DMS53 treated with DMSO at 0.1 percent for 48 hours (cell line): ENCODE data around the gene OTOA.
"Not testable (repeated sequence)": the region's sequence is repeated elsewhere in the genome, so short reads cannot be mapped to it uniquely, and the experiment has no call there.

Experiments used
- DNase-seq: peaks from one replicate; lab custom pipeline; 2025; ENCODE audit not compliant: unreplicated experiment; lab: John Stamatoyannopoulos, UW

OTOA gene

DNA sequence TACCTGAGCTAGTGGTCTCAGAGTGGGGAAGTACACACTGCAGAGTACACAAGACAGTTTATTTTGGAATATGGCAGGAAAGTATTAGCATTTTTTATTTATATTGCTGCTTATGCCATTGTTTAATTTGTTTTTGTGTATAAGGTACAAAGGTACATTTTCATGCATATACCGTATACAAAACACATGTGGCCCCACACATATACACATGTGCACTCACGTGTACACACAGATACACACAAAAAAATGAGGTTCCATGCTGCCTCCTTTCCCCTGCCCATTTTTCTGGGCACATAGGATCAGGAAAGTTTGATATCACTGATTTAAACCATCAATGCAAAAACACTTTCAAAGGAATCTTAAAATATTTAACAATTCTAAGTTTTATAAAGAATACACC, 24.3 kb upstream of the OTOA start:
- no peak for DNase-seq

DNA sequence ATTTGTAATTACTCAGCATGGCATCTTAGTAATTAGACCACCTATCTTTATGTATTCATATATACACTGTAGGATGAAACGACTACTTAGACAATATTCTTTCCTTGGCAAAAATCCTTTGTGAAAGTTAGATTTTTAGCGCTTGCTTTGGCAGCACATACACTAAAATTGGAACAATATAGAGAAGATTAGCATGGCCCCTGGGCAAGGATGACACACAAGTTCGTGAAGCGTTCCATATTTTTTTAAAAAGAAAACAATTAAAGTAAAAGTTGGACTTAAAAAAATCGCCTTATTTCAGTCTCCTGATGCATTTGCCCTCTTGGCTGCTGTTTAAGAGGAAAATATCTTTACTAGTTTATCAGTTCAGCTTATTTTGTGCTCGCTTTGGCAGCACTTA, 21.9 kb upstream of the OTOA start:
- no peak for DNase-seq

DNA sequence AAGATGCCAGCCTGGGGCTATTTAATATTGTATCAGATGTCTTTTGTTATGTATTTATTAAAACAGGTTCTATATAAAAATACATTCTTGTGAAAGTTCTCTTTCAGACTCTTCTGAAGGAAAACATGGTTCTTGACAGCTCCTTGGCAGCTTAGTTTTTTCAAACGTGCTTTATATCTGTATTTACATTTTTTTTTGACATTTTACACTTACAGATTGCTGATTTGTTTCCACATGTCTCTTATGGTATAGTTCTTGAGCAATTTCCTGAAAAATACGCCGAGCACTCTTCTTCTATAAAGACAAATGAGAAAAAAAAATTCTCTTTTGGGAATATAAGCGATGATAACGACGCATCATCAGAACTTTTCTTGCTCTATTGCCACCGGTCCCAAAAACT, 20.9 kb upstream of the OTOA start:
- no peak for DNase-seq

DNA sequence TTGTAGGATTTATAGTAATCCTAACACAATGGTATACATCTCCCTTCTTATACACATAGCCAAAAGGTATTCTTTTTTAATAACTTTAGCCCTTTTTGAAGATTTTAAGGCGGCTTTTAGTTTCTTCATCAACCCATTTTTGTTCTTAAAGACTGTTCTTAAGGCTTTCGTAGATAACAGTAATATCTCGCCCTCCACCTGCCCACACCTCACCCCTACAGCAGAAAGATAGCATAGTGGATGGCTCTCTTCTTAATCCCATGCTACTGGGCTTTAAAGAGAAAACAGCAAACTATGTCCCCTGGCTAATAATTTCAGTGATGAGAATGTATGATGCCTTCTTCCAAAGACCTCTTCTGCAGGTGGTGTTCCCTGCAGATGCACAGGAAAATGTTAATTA, 20.0 kb upstream of the OTOA start:
- no peak for DNase-seq

DNA sequence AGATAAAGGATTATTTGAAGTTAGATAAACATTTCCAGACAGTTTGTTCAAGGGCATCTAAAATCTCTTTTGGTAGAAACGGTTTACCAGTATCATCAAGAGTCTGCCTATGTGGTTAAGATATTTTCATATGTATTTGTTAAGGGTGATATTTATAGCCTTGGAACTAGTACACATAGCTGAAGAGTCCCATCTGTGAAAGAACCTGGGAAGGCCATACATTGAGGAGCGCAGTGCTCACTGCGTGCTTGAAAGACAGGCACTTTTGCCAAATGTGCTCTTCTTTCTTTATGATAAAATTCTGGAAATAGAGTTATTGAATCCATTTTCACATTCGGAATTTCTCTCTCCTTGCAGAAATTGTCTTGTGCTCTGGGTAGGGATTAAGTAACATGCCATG, 19.1 kb upstream of the OTOA start:
- no peak for DNase-seq

DNA sequence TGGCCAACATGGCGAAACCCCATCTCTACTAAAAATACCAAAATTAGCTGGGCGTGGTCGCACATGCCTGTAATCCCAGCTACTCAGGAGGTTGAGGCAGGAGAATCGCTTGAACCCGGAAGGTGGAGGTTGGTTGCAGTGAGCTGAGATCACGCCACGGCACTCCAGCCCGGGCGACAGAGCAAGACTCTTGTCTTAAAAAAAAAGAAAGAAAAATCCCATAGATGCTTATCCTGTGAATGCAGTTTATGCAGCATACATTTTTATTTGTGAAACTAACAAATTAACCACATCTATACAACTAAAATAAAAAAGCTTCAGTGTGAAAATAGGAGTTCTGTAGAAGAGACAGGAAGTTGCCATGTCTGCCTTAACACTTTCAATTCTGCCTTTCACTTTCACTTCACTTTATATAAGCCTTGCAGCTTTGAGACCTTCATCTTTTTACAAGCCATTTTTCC, 18.5 kb upstream of the OTOA start:
- DNase-seq = no peak

DNA sequence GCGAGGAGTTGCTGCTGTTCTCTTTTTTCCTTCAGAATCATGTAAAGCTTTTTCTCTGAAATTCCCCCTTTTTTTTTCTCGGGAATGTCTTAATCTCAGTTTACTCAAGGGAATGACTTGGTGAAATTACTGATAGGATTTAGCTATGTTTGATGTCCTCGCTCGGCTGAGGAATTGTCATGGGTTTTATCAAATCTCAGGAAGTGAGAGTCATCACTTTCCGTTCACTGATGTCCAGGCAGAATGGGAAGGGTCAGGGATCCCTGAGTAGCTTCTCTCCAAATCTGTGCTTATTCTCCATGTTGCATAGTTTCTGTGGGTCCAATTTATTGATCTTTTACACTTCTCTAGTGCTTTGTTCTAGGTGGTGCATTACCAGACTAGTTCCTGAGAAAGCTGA, 17.7 kb upstream of the OTOA start:
- DNase-seq = no peak

DNA sequence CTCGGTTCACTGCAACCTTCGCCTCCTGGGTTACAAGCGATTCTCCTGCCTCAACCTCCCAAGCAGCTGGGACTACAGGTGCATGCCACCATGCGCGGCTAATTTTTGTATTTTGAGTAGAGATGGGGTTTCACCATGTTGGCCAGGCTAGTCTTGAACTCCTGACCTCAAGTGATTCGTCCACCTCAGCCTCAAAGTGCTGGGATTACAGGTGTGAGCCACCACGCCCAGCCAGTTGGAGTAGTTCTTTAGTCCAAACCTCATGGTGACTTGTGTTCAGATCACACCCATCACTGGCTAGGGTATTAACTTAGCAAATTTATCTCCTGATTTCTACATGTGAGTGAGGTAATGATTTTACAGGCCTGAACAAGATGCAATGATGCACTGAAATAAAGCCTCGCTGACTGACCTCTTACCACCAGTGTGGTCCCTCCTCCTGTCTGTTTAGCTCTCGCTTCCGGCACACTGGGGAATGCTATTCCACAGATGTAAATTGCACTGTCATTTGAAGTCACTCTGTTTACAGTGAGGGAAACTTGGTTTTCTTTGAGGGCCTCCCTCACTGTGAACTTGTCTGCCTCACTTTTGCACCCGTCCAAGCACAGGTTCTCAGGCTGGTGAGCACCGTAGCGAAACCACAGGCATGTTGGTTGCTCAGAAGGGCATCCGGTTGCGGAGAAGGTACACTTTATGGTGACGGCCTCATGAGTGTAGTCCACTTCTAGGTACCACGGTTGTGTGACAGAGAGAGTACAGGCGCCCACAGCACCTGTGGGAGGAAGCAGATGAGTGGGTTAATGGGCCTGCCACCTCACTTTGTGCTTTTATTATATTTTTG, 16.8 kb upstream of the OTOA start:
- DNase-seq = no peak

DNA sequence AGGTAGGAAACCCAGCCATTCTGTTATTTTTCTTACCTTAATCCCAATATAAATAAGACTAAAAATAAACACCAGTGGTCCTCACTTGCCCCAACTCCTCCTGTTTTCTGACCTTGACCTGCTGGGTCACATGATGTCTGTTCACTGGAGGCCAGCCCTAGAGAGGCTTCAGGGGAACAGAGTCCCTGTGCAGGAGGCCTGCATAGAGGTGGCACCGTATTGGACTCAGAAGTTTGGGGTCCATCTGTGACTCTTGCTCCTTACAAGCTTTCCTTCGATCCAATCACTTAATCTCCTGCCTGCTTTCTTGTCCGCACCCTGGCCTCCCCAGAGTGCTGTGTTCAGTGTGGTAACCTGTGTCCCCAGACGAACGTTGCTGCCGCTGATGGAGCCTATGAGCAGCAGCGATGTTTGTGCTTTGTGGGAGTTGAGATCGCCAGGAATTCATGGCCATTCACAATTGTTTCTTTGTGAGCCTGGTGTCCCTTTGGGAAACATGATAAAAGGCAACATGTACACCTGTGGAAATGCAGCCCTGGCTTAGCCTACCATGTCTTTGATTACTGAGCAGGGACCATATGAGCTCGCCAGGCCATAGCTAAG, 16.1 kb upstream of the OTOA start:
- DNase-seq = no peak

DNA sequence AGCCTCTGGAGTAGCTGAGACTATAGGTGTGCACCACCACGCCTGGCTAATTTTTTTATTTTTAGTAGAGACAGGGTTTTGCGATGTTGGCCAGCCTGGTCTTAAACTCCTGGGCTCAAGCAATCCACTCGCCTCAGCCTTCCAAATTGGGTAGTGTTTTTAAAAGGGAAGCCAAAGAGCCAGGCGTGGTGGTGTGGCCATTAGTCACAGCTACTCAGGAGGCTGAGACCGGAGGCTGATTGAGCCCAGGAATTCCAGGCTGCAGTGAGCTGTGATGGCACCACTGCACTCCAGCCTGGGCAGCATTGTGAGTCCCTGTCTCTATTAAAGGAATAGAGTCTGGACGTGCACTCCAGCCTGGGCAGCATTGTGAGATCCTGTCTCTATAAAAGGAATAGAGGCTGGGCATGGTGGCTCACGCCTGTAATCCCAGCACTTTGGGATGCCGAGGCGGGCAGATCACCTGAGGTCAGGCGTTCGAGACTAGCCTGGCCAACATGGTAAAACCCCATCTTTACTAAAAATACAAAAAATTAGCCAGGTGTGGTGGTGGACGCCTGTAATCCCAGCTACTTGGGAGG, 13.9 kb upstream of the OTOA start:
- not testable (repeated sequence) for DNase-seq

DNA sequence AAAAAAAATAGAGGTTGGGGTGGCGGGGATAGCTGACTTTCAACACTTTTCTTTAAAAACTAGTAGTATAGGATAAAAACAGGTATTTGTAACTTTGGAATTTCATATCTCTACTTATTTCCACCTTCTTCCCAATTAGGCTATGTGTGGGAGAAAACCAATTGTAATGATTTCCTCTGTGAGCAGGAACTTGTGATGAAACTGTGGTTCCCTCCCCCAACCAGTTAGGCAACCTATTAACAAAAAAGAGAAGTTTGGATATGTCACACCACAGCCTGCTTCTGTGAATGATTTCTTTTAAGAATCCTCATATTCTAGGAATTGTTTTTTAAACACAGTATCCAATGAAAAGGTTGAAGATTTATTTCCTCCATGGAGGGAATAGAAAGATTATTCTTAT, 13.2 kb upstream of the OTOA start:
- DNase-seq = no peak

DNA sequence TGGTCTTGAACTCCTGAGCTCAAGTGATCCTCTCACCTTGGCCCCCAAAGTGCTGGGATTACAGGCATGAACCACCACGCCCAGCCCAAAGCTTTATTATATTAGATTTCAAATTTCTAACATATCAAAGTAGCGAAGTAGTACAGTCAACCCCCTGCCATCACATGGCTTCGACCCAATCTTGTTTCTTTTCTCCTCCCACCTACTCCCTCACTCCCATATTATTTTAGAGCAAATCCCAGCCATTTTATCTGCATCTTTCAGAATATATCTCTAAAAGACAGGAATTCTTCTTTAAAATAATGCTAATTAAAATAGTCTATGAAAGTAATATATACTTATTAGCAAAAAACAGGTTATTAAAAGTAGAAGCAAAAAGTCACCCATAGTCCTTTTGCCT, 12.3 kb upstream of the OTOA start:
- DNase-seq = no peak

DNA sequence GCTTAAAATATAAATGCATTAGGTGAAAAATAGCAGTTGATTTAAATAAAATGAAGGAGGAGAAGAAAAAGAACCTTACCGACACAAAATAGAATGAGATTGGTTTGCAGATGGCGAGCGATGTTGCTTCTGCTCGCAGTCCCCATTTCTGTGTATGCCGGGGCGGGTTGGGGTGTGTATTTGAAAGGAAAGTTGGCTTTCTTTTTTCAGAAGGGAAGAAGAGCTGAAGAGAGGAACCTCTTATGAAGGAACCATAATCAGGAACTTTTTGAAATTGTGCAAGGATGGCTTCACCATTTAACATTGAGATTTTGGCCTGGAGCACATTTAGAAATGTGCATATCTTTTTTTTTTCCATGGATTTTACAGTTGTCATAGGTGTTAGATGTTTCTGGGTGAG, 11.3 kb upstream of the OTOA start, which contains the start of gene IGSF6:
Gene IGSF6, minus strand, starts transcription at position 156 of the 400 bp plus-strand sequence. Its CDS starts 10 bp downstream, at position 146.
- DNase-seq = no peak

DNA sequence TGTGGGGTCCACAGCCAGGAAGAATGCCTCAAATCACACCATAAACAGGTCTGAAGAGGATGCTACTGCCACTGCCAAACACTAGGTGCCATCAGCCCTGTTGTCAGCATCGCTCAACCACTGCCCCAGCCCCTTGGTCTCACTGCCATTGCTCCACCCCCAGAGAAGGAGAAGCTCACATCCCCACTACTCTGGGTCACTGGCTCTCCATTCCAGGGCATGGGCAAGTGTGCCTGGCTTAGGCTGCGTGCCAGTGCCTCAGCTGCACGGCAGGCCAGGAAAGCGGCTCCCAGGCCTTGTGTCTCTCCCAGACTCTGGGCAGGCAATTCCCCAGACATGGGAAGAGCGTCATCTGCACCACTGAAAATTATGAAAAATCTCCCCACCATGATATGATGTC, 10.2 kb upstream of the OTOA start:
- DNase-seq = no peak

DNA sequence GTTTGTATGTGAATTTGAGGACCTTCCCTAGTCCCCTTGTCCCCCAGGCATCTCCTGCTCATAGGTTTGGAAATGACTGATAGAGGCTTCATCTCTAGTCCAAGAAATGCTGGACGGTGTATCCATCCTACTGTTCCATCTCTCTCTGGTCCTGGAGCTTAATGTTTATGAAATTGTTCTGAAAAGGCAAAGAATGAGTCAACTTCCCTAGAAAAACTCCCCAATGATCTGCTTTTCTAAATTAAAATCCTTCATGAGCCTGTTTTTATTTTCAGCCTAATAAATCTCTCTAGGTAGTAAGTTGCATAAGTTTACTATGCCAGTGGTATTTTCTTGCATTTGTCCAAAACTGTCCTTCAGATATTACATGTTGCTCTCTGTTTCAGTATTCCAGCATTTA, 9.3 kb upstream of the OTOA start:
- no peak for DNase-seq

DNA sequence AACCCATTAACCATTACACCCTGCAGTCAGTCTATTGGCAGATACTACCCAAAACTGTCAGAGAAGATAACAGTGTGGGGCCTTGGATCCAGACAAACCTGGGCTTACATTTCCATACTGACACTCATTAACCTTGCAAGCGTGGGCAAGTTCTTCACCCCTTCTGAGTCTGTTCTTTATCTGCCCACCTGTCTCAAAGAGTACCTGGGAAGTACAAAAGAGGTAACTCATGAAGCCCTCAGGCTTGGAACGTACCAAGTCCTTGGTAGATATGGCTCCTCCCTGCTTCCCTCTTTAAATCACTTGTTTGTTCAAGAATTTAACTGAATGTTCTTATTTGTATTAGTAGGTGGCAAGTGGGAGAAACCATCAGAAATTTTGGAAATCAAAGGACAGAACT, 8.9 kb upstream of the OTOA start:
- no peak for DNase-seq

DNA sequence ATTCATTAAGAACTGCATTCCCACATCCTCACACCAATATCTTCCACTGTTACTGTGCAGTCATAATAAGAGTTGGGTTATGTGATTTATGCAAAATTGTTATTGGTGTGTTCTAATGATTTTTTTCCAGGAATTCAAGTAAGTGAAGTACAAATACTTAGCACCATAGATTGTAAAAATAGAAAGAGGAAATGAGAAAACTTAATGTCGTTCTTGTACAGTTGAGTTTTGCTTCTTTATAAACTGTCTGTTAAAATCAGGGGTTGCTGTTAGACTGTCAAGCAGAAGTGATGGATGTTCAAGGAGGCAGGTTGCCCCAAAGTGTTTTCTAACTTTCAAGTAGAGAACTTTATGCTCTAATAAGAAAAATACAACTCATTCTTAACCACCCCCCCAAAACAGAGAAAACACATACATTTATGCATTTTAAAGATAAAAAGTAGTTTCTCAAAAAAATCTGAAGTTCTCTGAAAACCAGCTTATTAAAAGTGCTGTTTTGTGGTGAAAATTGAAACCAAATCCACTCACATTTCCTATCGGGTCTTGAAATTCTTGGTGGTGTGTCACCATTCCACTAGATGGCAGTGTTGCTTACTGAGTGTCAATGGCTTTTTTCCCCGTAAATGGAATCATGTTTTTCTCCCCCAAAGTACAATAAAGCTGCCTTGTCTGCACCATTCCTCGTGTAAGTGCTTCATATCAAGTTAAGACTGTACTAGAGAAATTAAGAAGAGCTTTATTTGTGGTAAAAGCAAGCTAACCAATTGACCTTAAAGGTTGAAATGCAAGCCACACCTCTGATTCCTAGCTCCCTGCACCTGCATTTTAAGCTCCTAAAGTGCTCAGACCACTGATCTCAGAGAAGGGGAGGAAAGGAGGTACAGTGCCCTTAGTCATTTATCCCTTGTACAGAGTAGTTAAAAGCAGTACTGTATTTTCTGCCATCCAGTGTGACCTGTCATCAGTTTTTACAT, 6.7 kb upstream of the OTOA start:
- DNase-seq = peak; percentile 53

DNA sequence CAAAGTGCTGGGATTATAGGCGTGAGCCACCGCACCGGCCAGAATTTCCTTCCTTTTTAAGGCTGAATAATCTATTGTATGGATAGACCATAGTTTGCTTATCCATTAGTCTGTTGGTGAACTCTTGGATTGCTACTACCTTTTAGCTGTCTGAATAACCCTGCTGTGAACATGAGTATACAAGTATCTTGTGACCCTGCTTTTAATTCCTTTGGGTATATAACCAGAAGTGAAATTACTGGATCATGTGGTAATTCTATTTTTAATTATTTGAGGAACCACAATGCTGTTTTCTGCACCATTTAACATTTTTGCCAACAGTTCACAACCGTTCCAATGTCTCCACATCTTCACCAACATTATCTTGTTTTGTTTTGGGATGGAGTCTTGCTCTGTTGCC, 4.6 kb upstream of the OTOA start:
- no peak for DNase-seq

DNA sequence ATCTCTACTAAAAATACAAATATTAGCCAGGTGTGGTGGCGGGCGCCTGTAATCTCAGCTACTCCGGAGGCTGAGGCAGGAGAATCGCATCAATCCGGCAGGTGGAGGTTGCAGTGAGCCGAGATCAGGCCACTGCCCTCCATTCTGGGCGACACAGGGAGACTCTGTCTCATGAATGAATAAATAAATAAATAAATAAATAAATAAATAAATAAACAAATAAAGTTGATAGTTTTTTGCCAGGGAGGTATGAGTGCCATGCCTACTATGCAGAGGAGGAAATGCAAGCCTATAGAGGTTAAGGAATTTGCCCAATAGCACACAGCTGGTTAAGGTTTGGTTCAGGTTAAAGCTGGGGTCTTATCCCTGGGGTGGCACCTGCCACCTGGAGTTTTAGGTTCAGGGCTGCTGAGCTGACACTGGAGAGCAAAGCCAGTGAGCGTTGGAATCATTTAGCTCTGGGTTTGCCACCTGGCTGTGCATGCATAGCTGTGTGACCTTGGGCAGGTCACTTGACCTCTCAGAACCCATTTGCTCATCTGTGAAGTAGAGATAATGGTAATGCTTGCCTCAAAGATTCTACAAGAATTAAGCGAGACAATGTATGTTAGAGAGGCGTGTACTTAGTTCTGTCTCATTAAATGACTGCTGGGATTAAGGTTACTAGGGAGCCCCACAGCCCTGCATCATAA, 1.2 kb downstream of the OTOA start:
- DNase-seq = no peak

DNA sequence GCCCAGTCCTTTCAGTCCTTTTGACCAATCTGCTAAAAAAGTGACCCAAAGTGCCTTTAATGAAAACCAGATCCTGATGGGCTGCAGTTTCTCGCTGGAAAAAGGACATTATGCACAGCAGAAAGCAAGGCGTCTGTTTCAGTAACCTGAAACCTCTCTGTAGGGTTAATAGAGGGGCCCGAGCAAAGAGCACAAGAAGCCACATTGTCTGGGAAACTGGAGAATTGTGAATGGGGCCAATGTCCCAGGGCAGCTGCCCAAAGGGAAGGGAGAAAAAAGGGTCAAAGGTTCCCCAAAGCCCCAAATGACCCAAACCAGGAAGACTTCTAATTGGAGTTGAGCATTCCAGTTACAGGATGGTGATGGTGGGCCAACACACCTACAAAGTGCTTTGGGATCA, 3.0 kb downstream of the OTOA start:
- DNase-seq = no peak

DNA sequence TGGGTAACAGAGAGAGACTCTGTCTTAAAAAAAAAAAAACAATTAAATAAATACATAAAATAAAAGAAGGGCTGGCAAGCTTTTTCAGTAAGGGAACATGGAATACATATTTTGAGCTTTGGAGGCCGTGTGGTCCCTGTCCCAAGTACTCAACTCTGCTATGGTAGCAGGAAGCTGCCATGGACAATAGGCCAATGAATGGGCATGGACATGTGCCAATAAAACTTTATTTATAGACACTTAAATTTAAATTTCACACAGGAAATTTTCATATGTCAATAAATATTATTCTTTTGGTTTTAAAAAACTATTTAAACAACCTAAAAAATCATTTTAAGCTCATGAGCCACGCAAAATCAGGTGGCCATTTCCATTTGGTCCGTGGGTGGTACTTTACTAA, 3.8 kb downstream of the OTOA start:
- no peak for DNase-seq
